ENCODE results near the gene NEK6. TPM values are rescaled to one million over a fixed set of nuclear protein-coding genes. Genes with fewer than 3 reads are reported as not detected.

NEK6 gene
- total RNA-seq, 1 experiment from 2014 or later: 66.6 TPM

Other genes starting within 250 kb of the NEK6 start
- 2.6 and 4.0 TPM in 2 replicates for gene LHX2, start 246.2 kb upstream of the NEK6 start, total RNA-seq (2022)
- gene PSMB7, start 157.5 kb downstream of the NEK6 start, total RNA-seq (2022): 216 and 238 TPM in 2 replicates
- gene ADGRD2, start 192.5 kb downstream of the NEK6 start, total RNA-seq (2022): not detected in 2 replicates
- 0.09 TPM in 1 of 2 replicates, not detected in the other for gene NR5A1, start 249.4 kb downstream of the NEK6 start, total RNA-seq (2022)

Data from Caco-2 (cell line).